GM18511 (cell line): Measurements from ENCODE around the gene RFESD.
"Not testable (repeated sequence)": the region's sequence is repeated elsewhere in the genome, so short reads cannot be mapped to it uniquely, and the experiment has no call there.

ENCODE experiments used
- ATAC-seq: cut with Tn5 transposase; IDR thresholded peaks from one replicate; pipeline ENCODE4 v1.9.1; 2021; ENCODE audit warnings: mild to moderate bottlenecking, moderate library complexity; ENCODE audit not compliant: unreplicated experiment

Gene RFESD

GRCh38 chr5:95706196-95706595 lies 59.6 kb downstream of the RFESD start:
- ATAC-seq: not testable (repeated sequence)

GRCh38 chr5:95707055-95707454 lies 60.5 kb downstream of the RFESD start:
- no peak for ATAC-seq
